ENCODE results near the gene ZNRF1. TPM values are rescaled to one million over a fixed set of nuclear protein-coding genes. Genes with fewer than 3 reads are reported as not detected.

Gene ZNRF1
- total RNA-seq, 6 experiments from 2014 or later: 10.2 to 18.8 (median 11.1) TPM

DNA sequence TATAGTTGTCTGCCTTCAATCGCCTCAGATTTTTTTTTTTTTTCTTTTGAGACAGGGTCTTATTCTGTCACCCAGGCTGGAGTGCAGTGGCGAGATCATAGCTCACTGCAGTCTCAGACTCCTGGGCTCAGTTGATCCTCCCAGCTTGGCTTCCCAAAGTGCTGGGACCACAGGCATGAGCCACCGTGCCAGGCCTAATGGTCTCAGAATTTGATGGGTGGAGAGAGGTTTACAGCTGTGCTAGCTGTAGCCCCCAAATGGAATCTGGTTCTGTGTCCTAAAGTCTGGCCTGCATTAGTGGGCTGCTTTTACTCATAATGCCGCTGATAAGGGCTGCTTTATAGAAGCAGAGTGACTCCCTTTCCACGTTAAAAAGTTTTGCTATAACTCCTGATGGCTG lies 5.1 kb downstream of the ZNRF1 start:
- Histone ChIP-seq H3K9me3 (no peaks in the 10 kb centered on the region), H3K4me1 (peaks cover 0 to 16% (median 3%) of the 10 kb centered on the region in 4 donors), H3K27ac (no peak overlapping the region), H3K36me3 (no peaks in the 10 kb centered on the region), H3K27me3 (no peaks in the 10 kb centered on the region), H3K4me3 (no peak overlapping the region)
- ATAC-seq (no peak), DNase-seq (no peak)
- 89% methylated on average over 2 of the region's 5 CpGs for WGBS (ENCODE audit: insufficient coverage, low coverage, low lambda C conversion rate, missing lambda C conversion rate)
- intact Hi-C loops (cut with DNase I): no loop called here
- no peak for TF ChIP-seq POLR2A (IDR thresholded peaks at IDR 0.05)
- TF ChIP-seq, protein P1, sequence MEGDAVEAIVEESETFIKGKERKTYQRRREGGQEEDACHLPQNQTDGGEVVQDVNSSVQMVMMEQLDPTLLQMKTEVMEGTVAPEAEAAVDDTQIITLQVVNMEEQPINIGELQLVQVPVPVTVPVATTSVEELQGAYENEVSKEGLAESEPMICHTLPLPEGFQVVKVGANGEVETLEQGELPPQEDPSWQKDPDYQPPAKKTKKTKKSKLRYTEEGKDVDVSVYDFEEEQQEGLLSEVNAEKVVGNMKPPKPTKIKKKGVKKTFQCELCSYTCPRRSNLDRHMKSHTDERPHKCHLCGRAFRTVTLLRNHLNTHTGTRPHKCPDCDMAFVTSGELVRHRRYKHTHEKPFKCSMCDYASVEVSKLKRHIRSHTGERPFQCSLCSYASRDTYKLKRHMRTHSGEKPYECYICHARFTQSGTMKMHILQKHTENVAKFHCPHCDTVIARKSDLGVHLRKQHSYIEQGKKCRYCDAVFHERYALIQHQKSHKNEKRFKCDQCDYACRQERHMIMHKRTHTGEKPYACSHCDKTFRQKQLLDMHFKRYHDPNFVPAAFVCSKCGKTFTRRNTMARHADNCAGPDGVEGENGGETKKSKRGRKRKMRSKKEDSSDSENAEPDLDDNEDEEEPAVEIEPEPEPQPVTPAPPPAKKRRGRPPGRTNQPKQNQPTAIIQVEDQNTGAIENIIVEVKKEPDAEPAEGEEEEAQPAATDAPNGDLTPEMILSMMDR (IDR thresholded peaks at IDR 0.05): no peak

DNA sequence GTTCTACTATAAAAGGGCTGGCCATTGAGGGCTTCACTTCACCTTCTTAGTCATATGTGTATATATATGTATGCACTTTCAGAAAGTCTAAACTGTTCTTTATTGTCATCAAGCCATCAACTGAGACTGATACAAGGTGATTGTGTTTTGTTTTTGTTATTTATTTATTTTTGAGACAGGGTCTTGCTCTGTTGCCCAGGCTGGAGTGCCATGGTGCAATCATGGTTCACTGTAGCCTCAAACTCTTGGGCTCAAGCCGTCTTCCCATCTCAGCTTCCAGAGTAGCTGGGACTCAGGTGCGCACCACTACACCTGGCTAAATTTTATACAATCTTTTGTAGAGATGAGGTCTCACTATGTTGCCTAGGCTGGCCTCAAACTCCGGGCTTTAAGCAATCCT lies 5.6 kb downstream of the ZNRF1 start:
- H3K36me3 ChIP-seq: no peaks in the 10 kb centered on the region
- no peak overlapping the region for H3K4me3 ChIP-seq
- peaks cover 0 to 15% (median 3%) of the 10 kb centered on the region in 4 donors for H3K4me1 ChIP-seq
- ATAC-seq (no peak), DNase-seq (no peak)
- TF ChIP-seq, protein P1 (IDR thresholded peaks at IDR 0.05): no peak
- TF ChIP-seq POLR2A (IDR thresholded peaks at IDR 0.05): no peak
- intact Hi-C loops (cut with DNase I): no loop called here
- H3K27me3 ChIP-seq: no peaks in the 10 kb centered on the region
- 92% methylated on average over 2 of the region's 3 CpGs for WGBS (ENCODE audit: insufficient coverage, low coverage, low lambda C conversion rate, missing lambda C conversion rate)
- no peaks in the 10 kb centered on the region for H3K9me3 ChIP-seq
- no peak overlapping the region for H3K27ac ChIP-seq

DNA sequence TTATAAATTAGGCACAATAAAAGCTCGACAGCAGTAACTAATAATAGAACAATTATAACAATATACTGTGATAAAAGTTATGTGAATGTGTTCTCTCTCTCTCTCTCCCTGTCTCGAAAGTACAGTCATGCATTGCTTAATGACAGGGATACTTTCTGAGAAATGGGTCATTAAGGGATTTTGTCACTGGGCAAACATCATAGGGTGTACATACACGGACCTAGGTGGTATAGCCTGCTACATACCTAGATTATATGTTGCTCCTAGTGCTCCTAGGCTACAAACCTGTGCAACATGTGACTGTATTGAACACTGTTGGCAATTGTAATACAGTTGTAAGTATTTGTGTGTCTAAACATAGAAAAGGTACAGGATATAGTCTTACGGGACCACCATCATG lies 6.9 kb downstream of the ZNRF1 start:
- H3K27me3 ChIP-seq: no peaks in the 10 kb centered on the region
- no peaks in the 10 kb centered on the region for H3K36me3 ChIP-seq
- DNase-seq (no peak), ATAC-seq (no peak)
- TF ChIP-seq, protein P1 (IDR thresholded peaks at IDR 0.05): no peak
- no peak for TF ChIP-seq POLR2A (IDR thresholded peaks at IDR 0.05)
- H3K9me3 ChIP-seq: no peaks in the 10 kb centered on the region
- intact Hi-C loops (cut with DNase I): no loop called here
- WGBS (ENCODE audit: insufficient coverage, low coverage, low lambda C conversion rate, missing lambda C conversion rate): 86% methylated on average over 4 of the region's 4 CpGs
- no peak overlapping the region for H3K4me3 ChIP-seq
- H3K27ac ChIP-seq: no peak overlapping the region
- H3K4me1 ChIP-seq: peaks cover 0 to 3% (median 0%) of the 10 kb centered on the region in 4 donors

DNA sequence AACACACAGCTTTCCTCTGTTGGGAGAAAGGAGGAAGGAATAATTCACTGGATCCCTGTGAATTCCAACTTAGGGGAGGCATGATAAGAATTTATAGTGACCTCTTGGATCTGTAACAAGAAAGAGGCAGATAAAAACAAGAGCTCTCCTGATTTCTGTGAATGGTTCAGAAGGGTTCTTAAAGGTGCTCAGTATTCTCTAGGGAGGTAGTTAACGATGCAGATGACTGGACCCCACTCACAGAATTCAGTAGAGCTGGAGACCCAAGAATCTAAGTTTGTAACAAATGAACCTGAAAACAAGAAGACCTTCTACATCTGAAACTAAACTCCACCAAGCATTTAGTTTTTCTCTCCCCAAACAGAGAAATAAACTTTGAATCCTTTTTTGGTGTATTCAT lies 8.6 kb downstream of the ZNRF1 start:
- WGBS (ENCODE audit: insufficient coverage, low coverage, low lambda C conversion rate, missing lambda C conversion rate): 89% methylated on average over 1 of the region's 1 CpG
- ATAC-seq (no peak), DNase-seq (no peak)
- no peaks in the 10 kb centered on the region for H3K9me3 ChIP-seq
- intact Hi-C loops (cut with DNase I): no loop called here
- no peaks in the 10 kb centered on the region for H3K27me3 ChIP-seq
- no peak overlapping the region for H3K4me3 ChIP-seq
- H3K4me1 ChIP-seq: no peaks in the 10 kb centered on the region
- no peaks in the 10 kb centered on the region for H3K36me3 ChIP-seq
- TF ChIP-seq POLR2A (IDR thresholded peaks at IDR 0.05): no peak
- TF ChIP-seq, protein P1 (IDR thresholded peaks at IDR 0.05): no peak
- H3K27ac ChIP-seq: no peak overlapping the region

DNA sequence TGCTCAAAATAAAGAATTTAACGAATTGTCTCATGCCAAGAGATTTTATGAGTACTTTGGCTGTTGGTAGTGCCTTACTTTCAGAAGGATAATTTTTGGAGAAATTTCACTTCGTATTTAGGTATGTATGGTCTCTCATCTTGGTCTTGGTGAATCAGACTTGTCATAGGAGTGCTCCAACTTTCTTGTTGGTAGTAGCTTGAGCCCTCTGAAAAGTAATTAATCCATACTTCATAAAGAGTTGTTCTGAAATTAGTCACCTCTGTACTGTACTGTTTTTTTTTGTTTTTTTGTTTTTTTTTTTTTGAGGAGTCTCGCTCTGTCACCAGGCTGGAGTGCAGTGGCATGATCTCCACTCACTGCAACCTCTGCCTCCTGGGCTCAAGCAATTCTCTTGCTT lies 11.6 kb downstream of the ZNRF1 start:
- TF ChIP-seq POLR2A (IDR thresholded peaks at IDR 0.05): no peak
- TF ChIP-seq, protein P1 (IDR thresholded peaks at IDR 0.05): no peak
- no peaks in the 10 kb centered on the region for H3K9me3 ChIP-seq
- no peak overlapping the region for H3K4me3 ChIP-seq
- DNase-seq: no peak
- H3K4me1 ChIP-seq: no peaks in the 10 kb centered on the region
- no peak for ATAC-seq
- WGBS (ENCODE audit: insufficient coverage, low coverage, low lambda C conversion rate, missing lambda C conversion rate): 57% methylated on average over 3 of the region's 3 CpGs
- no peaks in the 10 kb centered on the region for H3K36me3 ChIP-seq
- H3K27me3 ChIP-seq: no peaks in the 10 kb centered on the region
- H3K27ac ChIP-seq: no peak overlapping the region
- intact Hi-C loops (cut with DNase I): no loop called here

All from right lobe of liver (tissue), 6 donors.